ENCODE measurements around the gene GRIP2. TPM values are rescaled to one million over a fixed set of nuclear protein-coding genes. Genes with fewer than 3 reads are reported as not detected.

Gene GRIP2
- total RNA-seq, 1 experiment from 2014 or later: not detected

Small RNA genes lying within 50 kb of the gene (small RNA-seq; reads per million reads assigned to genes)
- gene RNU6-905P: not detected

Other genes with a start within 250 kb of the GRIP2 start
- gene SLC6A6, start 137.7 kb downstream of the GRIP2 start, total RNA-seq (2014; rRNA removed; shearing (Covaris generic); ENCODE audit: low replicate concordance): 25.3 and 30.2 TPM in 2 replicates
- gene CCDC174, start 111.4 kb upstream of the GRIP2 start, total RNA-seq (2014; rRNA removed; shearing (Covaris generic); ENCODE audit: low replicate concordance): 16.7 and 17.3 TPM in 2 replicates
- not detected in 2 replicates for gene C3orf20, start 134.8 kb upstream of the GRIP2 start, total RNA-seq (2014; rRNA removed; shearing (Covaris generic); ENCODE audit: low replicate concordance)